ENCODE results near the gene MOK. TPM values are rescaled to one million over a fixed set of nuclear protein-coding genes. Genes with fewer than 3 reads are reported as not detected.
"Not testable (repeated sequence)": the region's sequence is repeated elsewhere in the genome, so short reads cannot be mapped to it uniquely, and the experiment has no call there.

The MOK gene
- total RNA-seq, 1 experiment from 2014 or later = 2.8 TPM

GRCh38 chr14:102352213-102352612, 47.2 kb upstream of the MOK start:
- TF ChIP-seq, protein P1, sequence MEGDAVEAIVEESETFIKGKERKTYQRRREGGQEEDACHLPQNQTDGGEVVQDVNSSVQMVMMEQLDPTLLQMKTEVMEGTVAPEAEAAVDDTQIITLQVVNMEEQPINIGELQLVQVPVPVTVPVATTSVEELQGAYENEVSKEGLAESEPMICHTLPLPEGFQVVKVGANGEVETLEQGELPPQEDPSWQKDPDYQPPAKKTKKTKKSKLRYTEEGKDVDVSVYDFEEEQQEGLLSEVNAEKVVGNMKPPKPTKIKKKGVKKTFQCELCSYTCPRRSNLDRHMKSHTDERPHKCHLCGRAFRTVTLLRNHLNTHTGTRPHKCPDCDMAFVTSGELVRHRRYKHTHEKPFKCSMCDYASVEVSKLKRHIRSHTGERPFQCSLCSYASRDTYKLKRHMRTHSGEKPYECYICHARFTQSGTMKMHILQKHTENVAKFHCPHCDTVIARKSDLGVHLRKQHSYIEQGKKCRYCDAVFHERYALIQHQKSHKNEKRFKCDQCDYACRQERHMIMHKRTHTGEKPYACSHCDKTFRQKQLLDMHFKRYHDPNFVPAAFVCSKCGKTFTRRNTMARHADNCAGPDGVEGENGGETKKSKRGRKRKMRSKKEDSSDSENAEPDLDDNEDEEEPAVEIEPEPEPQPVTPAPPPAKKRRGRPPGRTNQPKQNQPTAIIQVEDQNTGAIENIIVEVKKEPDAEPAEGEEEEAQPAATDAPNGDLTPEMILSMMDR (conservative IDR thresholded peaks at IDR 0.05) = no peak

GRCh38 chr14:102351593-102351992, 46.6 kb upstream of the MOK start:
- H2BK12ac ChIP-seq (ENCODE audit: insufficient read length, low read depth, low read length); H3K27me3 ChIP-seq (ENCODE audit: insufficient read depth, low read length); H2BK15ac ChIP-seq (ENCODE audit: low read depth, low read length); H3K4me1 ChIP-seq (ENCODE audit: insufficient read depth, low read length); H3K27ac ChIP-seq (ENCODE audit: insufficient read length, low read depth, low read length); H4K91ac ChIP-seq (ENCODE audit: insufficient read length, low read depth, low read length); DNase-seq; H3K79me1 ChIP-seq (ENCODE audit: insufficient read depth, low read depth, low read length, poor library complexity, severe bottlenecking); H4K5ac ChIP-seq (ENCODE audit: insufficient read length, low read depth, low read length); H3K27me3 Mint-ChIP-seq (ENCODE audit: low read depth); H3K4me3 Mint-ChIP-seq; H3K56ac ChIP-seq (ENCODE audit: insufficient read length, low read depth, low read length); H3K79me2 ChIP-seq (ENCODE audit: insufficient read depth, low read length); H3K9me3 ChIP-seq (ENCODE audit: control insufficient read depth, low read depth, low read length); H3K18ac ChIP-seq (ENCODE audit: insufficient read length, low read depth, low read length); H3K14ac ChIP-seq (ENCODE audit: insufficient read depth, low read length); H3K9me3 Mint-ChIP-seq; H2BK120ac ChIP-seq (ENCODE audit: low read depth, low read length, poor library complexity, severe bottlenecking); H3K4me1 Mint-ChIP-seq; H3K4me2 ChIP-seq (ENCODE audit: insufficient read depth, insufficient read length, low read length); H3K4ac ChIP-seq (ENCODE audit: low read depth, low read length); H2AFZ ChIP-seq (ENCODE audit: low read length); H3T11ph ChIP-seq (ENCODE audit: low read length); H2AK5ac ChIP-seq (ENCODE audit: insufficient read length, low read length); H3K23me2 ChIP-seq (ENCODE audit: insufficient read length, low read depth, low read length, poor library complexity, severe bottlenecking); H2BK5ac ChIP-seq (ENCODE audit: insufficient read length, low read length); H2BK20ac ChIP-seq (ENCODE audit: low read depth, low read length, poor library complexity, severe bottlenecking); H3K23ac ChIP-seq (ENCODE audit: insufficient read length, low read depth, low read length); H4K8ac ChIP-seq (replicated peaks; ENCODE audit: insufficient read length, low read depth, low read length); H3K27ac Mint-ChIP-seq; H3K9ac ChIP-seq (ENCODE audit: extremely low read depth, insufficient read length, low read length); H4K20me1 ChIP-seq (ENCODE audit: control insufficient read depth, insufficient read depth, insufficient read length): not testable (repeated sequence)
- WGBS (ENCODE audit: extremely low coverage, insufficient read length, low lambda C conversion rate) = no CpG with 5 or more reads among the region's 9 CpGs
- peaks cover 22 to 69% (median 35%) of the 10 kb centered on the region in 3 experiments; a peak in 6 of 7 replicates for H3K36me3 Mint-ChIP-seq (ENCODE audit: insufficient read depth in 1 of 3, low read depth in 3 of 3)

More at GRCh38 chr14:102352213-102352612, 47.2 kb upstream of the MOK start:
- Histone ChIP-seq H3K79me1 (ENCODE audit: insufficient read depth, low read depth, low read length, poor library complexity, severe bottlenecking) (no peaks in the 10 kb centered on the region), H3T11ph (ENCODE audit: low read length) (no peak overlapping the region), H2BK20ac (ENCODE audit: low read depth, low read length, poor library complexity, severe bottlenecking) (no peak overlapping the region), H2AFZ (ENCODE audit: low read length) (no peak overlapping the region), H2AK5ac (ENCODE audit: insufficient read length, low read length) (no peak overlapping the region), H3K4me1 (ENCODE audit: insufficient read depth, low read length) (no peaks in the 10 kb centered on the region), H3K27me3 (ENCODE audit: insufficient read depth, low read length) (no peaks in the 10 kb centered on the region), H3K18ac (ENCODE audit: insufficient read length, low read depth, low read length) (no peak overlapping the region), H3K4ac (ENCODE audit: low read depth, low read length) (no peak overlapping the region), H4K91ac (ENCODE audit: insufficient read length, low read depth, low read length) (no peak overlapping the region), H3K23me2 (ENCODE audit: insufficient read length, low read depth, low read length, poor library complexity, severe bottlenecking) (no peaks in the 10 kb centered on the region), H4K5ac (ENCODE audit: insufficient read length, low read depth, low read length) (no peak overlapping the region), H2BK15ac (ENCODE audit: low read depth, low read length) (no peak overlapping the region), H3K9me3 (ENCODE audit: control insufficient read depth, low read depth, low read length) (no peaks in the 10 kb centered on the region), H3K14ac (ENCODE audit: insufficient read depth, low read length) (no peak overlapping the region), H3K56ac (ENCODE audit: insufficient read length, low read depth, low read length) (no peak overlapping the region), H3K79me2 (ENCODE audit: insufficient read depth, low read length) (no peaks in the 10 kb centered on the region), H4K20me1 (ENCODE audit: control insufficient read depth, insufficient read depth, insufficient read length) (no peaks in the 10 kb centered on the region), H3K23ac (ENCODE audit: insufficient read length, low read depth, low read length) (no peak overlapping the region), H2BK5ac (ENCODE audit: insufficient read length, low read length) (no peak overlapping the region), H3K9ac (ENCODE audit: extremely low read depth, insufficient read length, low read length) (no peak overlapping the region), H4K8ac (replicated peaks; ENCODE audit: insufficient read length, low read depth, low read length) (no peak overlapping the region), H2BK120ac (ENCODE audit: low read depth, low read length, poor library complexity, severe bottlenecking) (no peak overlapping the region), H2BK12ac (ENCODE audit: insufficient read length, low read depth, low read length) (no peak overlapping the region), H3K4me2 (ENCODE audit: insufficient read depth, insufficient read length, low read length) (no peak overlapping the region), H3K27ac (ENCODE audit: insufficient read length, low read depth, low read length) (no peak overlapping the region)
- Mint-ChIP-seq H3K4me3 (no peak overlapping the region), H3K4me1 (no peaks in the 10 kb centered on the region), H3K36me3 (ENCODE audit: insufficient read depth in 1 of 3, low read depth in 3 of 3) (peaks cover 22 to 69% (median 35%) of the 10 kb centered on the region in 3 experiments; a peak in 6 of 7 replicates), H3K27ac (no peak overlapping the region; a peak in 1 of 7 replicates), H3K9me3 (no peaks in the 10 kb centered on the region), H3K27me3 (ENCODE audit: low read depth) (no peaks in the 10 kb centered on the region)
- no peak for DNase-seq
- WGBS (ENCODE audit: extremely low coverage, insufficient read length, low lambda C conversion rate) = no CpG with 5 or more reads among the region's 4 CpGs

Measured in H9 (cell line).